ENCODE data around the gene GRPEL2.

GRPEL2 gene

GRCh38 chr5:149345147-149345891 is at the start of gene GRPEL2:
TSS of gene GRPEL2 (plus strand) at chr5:149345499. CDS start at chr5:149345540, 41 bp downstream.
- peak; percentile 84 for DNase-seq (ENCODE audit: low spot score)

GRCh38 chr5:149297340-149298025 is 47.8 kb upstream of the GRPEL2 start:
- DNase-seq (ENCODE audit: low spot score), result no peak

GRCh38 chr5:149298163-149298562 is 47.1 kb upstream of the GRPEL2 start:
- DNase-seq (ENCODE audit: low spot score), result no peak

GRCh38 chr5:149298842-149299404 is 46.4 kb upstream of the GRPEL2 start:
- DNase-seq (ENCODE audit: low spot score), result no peak

GRCh38 chr5:149299451-149300054 is 45.7 kb upstream of the GRPEL2 start:
- no peak for DNase-seq (ENCODE audit: low spot score)

GRCh38 chr5:149300441-149300840 is 44.9 kb upstream of the GRPEL2 start:
- DNase-seq (ENCODE audit: low spot score), result no peak

GRCh38 chr5:149301049-149301743 is 44.1 kb upstream of the GRPEL2 start:
- no peak for DNase-seq (ENCODE audit: low spot score)

GRCh38 chr5:149301744-149302380 is 43.4 kb upstream of the GRPEL2 start:
- DNase-seq (ENCODE audit: low spot score), result no peak

GRCh38 chr5:149302641-149303040 is 42.7 kb upstream of the GRPEL2 start:
- DNase-seq (ENCODE audit: low spot score), result no peak

- no peak for DNase-seq (ENCODE audit: low spot score)
These were observed 42.1 kb upstream of the GRPEL2 start for GRCh38 chr5:149303210-149303609.

- no peak for DNase-seq (ENCODE audit: low spot score)
These were observed 40.9 kb upstream of the GRPEL2 start for GRCh38 chr5:149304195-149305078.

- DNase-seq (ENCODE audit: low spot score), result no peak
These were observed 35.9 kb upstream of the GRPEL2 start for GRCh38 chr5:149309354-149309753.

- DNase-seq (ENCODE audit: low spot score), result no peak
These were observed 34.8 kb upstream of the GRPEL2 start for GRCh38 chr5:149310488-149310887.

- no peak for DNase-seq (ENCODE audit: low spot score)
These were observed 34.2 kb upstream of the GRPEL2 start for GRCh38 chr5:149310947-149311658.

GRCh38 chr5:149313151-149313841 is 32.0 kb upstream of the GRPEL2 start:
- no peak for DNase-seq (ENCODE audit: low spot score)

GRCh38 chr5:149314571-149315111 is 30.7 kb upstream of the GRPEL2 start:
- DNase-seq (ENCODE audit: low spot score), result no peak

- no peak for DNase-seq (ENCODE audit: low spot score)
These were observed 29.5 kb upstream of the GRPEL2 start for GRCh38 chr5:149315753-149316152.

GRCh38 chr5:149317281-149318048 is 27.8 kb upstream of the GRPEL2 start:
- DNase-seq (ENCODE audit: low spot score), result peak; percentile 52
